GM12878 (cell line): ENCODE results near the gene RASSF6. TPM values are rescaled to one million over a fixed set of nuclear protein-coding genes. Genes with fewer than 3 reads are reported as not detected.

ENCODE experiments used
- DPF2 ChIP-seq: fragments of 450-650 bp; IDR thresholded peaks from 2 replicates; pipeline ENCODE4 v1.6.1; 2017; ENCODE audit warnings: mild to moderate bottlenecking
- HDGF ChIP-seq: fragments of 450-650 bp; IDR thresholded peaks from 2 replicates; pipeline ENCODE4 v1.6.1; 2016; ENCODE audit warnings: antibody characterized with exemption
- IKZF1 ChIP-seq: fragments of 450-650 bp; conservative IDR thresholded peaks from 2 replicates; pipeline ENCODE4 v1.6.1; 2017; ENCODE audit warnings: antibody characterized with exemption, mild to moderate bottlenecking
- IKZF2 ChIP-seq, 2 experiments: fragments of 450-650 bp; IDR thresholded peaks; 2 replicates each; pipeline ENCODE4 v1.6.1; 2017; ENCODE audit warnings: mild to moderate bottlenecking in 2 of 2, moderate library complexity in 2 of 2
- MEF2A ChIP-seq: IDR thresholded peaks from 2 replicates; pipeline ENCODE4 v1.6.1; 2011; ENCODE audit warnings: low read depth, mild to moderate bottlenecking, low read length, moderate library complexity; ENCODE audit not compliant: insufficient read depth
- NFIC ChIP-seq: IDR thresholded peaks from 2 replicates; pipeline ENCODE4 v1.6.1; 2012; ENCODE audit warnings: low read depth, mild to moderate bottlenecking, inconsistent platforms, low read length, moderate library complexity
- RAD21 ChIP-seq: IDR thresholded peaks from 2 replicates; pipeline ENCODE4 v1.6.1; 2011; ENCODE audit warnings: mild to moderate bottlenecking, low read depth, low read length, moderate library complexity; ENCODE audit not compliant: insufficient read depth
- RFX5 ChIP-seq: IDR thresholded peaks from 2 replicates; pipeline ENCODE4 v1.6.1; 2011; ENCODE audit warnings: low read depth, low read length, improper control_type of control experiment
- SMARCA5 ChIP-seq: fragments of 450-650 bp; IDR thresholded peaks from 2 replicates; pipeline ENCODE4 v1.6.1; 2017; ENCODE audit warnings: mild to moderate bottlenecking
- SP1 ChIP-seq: IDR thresholded peaks from one replicate; pipeline ENCODE4 v1.6.1; 2011; ENCODE audit warnings: low read depth, low read length
- ZNF274 ChIP-seq: IDR thresholded peaks from one replicate; pipeline ENCODE4 v1.8.0; 2011; ENCODE audit not compliant: insufficient read length, insufficient read depth
- ZNF384 ChIP-seq: IDR thresholded peaks from 2 replicates; pipeline ENCODE4 v1.6.1; 2012; ENCODE audit warnings: low read depth, mild to moderate bottlenecking, low read length, improper control_type of control experiment, borderline replicate concordance
- polyA plus RNA-seq, 11 experiments: library from polyadenylated mRNA; depleted of rRNA in 4 of 11; unstranded in 6 of 11; stranded (reverse) in 5 of 11; fragments of >200 nt; fragmentation: Nextera tagmentation in 4 of 11; fragmentation: Illumina TruSeq in 1 of 11; extraction: Ambion mirVana in 4 of 11; extraction: Trizol in 1 of 11; gene quantifications; 1 replicate in 1 of 11; 2 replicates in 10 of 11; pipeline versions ENCODE4 v1.2.1 to v1.2.3, GENCODE V29; 2011 to 2016; ENCODE audit warnings: inconsistent platforms in 2 of 11, missing spikeins in 2 of 11, low read depth in 1 of 11
- total RNA-seq, 4 experiments: library from RNA; depleted of rRNA in 3 of 4; stranded (reverse); fragments of >200 nt in 3 of 4; fragmentation: Illumina TruSeq in 1 of 4; extraction: Trizol in 1 of 4; gene quantifications; 2 replicates each; pipeline versions ENCODE4 v1.2.1 to v1.2.3, GENCODE V29; 2013 to 2021
- TF ChIP-seq, protein P1 (sequence below): IDR thresholded peaks from 2 replicates; pipeline ENCODE4 v1.6.1; 2012; ENCODE audit warnings: improper control_type of control experiment, low read depth, low read length; ENCODE audit not compliant: insufficient replicate concordance
- TF ChIP-seq, protein P2 (sequence below): fragments of 150-350 bp; IDR thresholded peaks from 2 replicates; pipeline ENCODE4 v1.6.1; 2014; ENCODE audit warnings: mild to moderate bottlenecking, low read depth, low read length
- TF ChIP-seq, protein P3 (sequence below): fragments of 450-650 bp; formaldehyde crosslinking; IDR thresholded peaks from 2 replicates; pipeline ENCODE4 v1.4.0; 2020; ENCODE audit warnings: mild to moderate bottlenecking, moderate library complexity
- TF ChIP-seq, protein P4 (sequence below): fragments of 450-650 bp; IDR thresholded peaks from 2 replicates; pipeline ENCODE4 v1.6.1; 2017; ENCODE audit warnings: mild to moderate bottlenecking, moderate library complexity

RASSF6 gene
- total and polyA plus RNA-seq, 10 of the 15 experiments (the other 5 are each of a cell fraction or from before 2014, with no cell fraction given), result 0.28 to 2.9 (median 0.54) TPM

DNA sequence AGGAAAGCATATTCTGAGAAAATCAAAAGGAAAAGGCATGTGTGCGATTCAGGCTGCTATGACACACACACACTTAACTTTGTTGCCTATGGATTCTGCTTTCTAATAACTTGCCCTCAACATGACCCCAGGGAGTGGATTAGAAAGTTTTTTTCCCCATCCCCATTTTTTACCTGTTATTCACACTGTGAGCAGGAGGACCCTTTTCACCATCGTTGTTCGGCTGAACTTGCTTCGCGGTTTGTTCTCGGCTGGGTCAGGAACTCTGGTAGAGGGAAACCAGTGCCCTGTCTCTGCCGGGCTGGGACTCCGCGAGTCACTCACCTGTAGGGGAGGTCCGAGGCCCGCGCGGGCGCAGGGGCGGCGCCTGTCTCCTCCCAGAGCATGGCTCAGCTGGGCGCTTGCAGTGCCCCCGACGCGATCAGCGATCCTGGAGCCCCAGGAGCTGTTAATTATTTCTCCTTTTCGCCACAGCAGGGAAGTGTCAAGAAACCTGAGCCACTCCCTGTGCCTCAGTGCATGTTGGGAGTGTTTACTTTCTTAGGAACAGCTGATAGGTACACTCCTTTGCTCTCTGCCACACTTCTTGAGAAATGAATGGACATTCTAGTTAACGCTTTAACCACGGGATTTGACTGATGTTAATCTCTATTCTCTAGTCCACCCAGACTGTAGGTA, at the start of gene RASSF6 (continued):
- TF ChIP-seq, protein P1, sequence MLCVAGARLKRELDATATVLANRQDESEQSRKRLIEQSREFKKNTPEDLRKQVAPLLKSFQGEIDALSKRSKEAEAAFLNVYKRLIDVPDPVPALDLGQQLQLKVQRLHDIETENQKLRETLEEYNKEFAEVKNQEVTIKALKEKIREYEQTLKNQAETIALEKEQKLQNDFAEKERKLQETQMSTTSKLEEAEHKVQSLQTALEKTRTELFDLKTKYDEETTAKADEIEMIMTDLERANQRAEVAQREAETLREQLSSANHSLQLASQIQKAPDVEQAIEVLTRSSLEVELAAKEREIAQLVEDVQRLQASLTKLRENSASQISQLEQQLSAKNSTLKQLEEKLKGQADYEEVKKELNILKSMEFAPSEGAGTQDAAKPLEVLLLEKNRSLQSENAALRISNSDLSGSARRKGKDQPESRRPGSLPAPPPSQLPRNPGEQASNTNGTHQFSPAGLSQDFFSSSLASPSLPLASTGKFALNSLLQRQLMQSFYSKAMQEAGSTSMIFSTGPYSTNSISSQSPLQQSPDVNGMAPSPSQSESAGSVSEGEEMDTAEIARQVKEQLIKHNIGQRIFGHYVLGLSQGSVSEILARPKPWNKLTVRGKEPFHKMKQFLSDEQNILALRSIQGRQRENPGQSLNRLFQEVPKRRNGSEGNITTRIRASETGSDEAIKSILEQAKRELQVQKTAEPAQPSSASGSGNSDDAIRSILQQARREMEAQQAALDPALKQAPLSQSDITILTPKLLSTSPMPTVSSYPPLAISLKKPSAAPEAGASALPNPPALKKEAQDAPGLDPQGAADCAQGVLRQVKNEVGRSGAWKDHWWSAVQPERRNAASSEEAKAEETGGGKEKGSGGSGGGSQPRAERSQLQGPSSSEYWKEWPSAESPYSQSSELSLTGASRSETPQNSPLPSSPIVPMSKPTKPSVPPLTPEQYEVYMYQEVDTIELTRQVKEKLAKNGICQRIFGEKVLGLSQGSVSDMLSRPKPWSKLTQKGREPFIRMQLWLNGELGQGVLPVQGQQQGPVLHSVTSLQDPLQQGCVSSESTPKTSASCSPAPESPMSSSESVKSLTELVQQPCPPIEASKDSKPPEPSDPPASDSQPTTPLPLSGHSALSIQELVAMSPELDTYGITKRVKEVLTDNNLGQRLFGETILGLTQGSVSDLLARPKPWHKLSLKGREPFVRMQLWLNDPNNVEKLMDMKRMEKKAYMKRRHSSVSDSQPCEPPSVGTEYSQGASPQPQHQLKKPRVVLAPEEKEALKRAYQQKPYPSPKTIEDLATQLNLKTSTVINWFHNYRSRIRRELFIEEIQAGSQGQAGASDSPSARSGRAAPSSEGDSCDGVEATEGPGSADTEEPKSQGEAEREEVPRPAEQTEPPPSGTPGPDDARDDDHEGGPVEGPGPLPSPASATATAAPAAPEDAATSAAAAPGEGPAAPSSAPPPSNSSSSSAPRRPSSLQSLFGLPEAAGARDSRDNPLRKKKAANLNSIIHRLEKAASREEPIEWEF, result no peak
- no peak for TF ChIP-seq NFIC
- no peak for TF ChIP-seq ZNF384
- no peak for TF ChIP-seq RFX5
- no peak for TF ChIP-seq RAD21
- TF ChIP-seq, protein P2, sequence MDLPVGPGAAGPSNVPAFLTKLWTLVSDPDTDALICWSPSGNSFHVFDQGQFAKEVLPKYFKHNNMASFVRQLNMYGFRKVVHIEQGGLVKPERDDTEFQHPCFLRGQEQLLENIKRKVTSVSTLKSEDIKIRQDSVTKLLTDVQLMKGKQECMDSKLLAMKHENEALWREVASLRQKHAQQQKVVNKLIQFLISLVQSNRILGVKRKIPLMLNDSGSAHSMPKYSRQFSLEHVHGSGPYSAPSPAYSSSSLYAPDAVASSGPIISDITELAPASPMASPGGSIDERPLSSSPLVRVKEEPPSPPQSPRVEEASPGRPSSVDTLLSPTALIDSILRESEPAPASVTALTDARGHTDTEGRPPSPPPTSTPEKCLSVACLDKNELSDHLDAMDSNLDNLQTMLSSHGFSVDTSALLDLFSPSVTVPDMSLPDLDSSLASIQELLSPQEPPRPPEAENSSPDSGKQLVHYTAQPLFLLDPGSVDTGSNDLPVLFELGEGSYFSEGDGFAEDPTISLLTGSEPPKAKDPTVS, result no peak
- TF ChIP-seq, protein P3, sequence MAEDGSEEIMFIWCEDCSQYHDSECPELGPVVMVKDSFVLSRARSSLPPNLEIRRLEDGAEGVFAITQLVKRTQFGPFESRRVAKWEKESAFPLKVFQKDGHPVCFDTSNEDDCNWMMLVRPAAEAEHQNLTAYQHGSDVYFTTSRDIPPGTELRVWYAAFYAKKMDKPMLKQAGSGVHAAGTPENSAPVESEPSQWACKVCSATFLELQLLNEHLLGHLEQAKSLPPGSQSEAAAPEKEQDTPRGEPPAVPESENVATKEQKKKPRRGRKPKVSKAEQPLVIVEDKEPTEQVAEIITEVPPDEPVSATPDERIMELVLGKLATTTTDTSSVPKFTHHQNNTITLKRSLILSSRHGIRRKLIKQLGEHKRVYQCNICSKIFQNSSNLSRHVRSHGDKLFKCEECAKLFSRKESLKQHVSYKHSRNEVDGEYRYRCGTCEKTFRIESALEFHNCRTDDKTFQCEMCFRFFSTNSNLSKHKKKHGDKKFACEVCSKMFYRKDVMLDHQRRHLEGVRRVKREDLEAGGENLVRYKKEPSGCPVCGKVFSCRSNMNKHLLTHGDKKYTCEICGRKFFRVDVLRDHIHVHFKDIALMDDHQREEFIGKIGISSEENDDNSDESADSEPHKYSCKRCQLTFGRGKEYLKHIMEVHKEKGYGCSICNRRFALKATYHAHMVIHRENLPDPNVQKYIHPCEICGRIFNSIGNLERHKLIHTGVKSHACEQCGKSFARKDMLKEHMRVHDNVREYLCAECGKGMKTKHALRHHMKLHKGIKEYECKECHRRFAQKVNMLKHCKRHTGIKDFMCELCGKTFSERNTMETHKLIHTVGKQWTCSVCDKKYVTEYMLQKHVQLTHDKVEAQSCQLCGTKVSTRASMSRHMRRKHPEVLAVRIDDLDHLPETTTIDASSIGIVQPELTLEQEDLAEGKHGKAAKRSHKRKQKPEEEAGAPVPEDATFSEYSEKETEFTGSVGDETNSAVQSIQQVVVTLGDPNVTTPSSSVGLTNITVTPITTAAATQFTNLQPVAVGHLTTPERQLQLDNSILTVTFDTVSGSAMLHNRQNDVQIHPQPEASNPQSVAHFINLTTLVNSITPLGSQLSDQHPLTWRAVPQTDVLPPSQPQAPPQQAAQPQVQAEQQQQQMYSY, result no peak
- no peak for TF ChIP-seq HDGF
- TF ChIP-seq SP1, result no peak
- TF ChIP-seq SMARCA5, result peak; percentile 53; the same call in 1 of the 2 replicates
- TF ChIP-seq IKZF2 (IDR thresholded peaks at IDR 0.05), result peak; percentile 36 to 47; a peak in 2 of 4 replicates
- TF ChIP-seq ZNF274, result no peak
- TF ChIP-seq, protein P4, sequence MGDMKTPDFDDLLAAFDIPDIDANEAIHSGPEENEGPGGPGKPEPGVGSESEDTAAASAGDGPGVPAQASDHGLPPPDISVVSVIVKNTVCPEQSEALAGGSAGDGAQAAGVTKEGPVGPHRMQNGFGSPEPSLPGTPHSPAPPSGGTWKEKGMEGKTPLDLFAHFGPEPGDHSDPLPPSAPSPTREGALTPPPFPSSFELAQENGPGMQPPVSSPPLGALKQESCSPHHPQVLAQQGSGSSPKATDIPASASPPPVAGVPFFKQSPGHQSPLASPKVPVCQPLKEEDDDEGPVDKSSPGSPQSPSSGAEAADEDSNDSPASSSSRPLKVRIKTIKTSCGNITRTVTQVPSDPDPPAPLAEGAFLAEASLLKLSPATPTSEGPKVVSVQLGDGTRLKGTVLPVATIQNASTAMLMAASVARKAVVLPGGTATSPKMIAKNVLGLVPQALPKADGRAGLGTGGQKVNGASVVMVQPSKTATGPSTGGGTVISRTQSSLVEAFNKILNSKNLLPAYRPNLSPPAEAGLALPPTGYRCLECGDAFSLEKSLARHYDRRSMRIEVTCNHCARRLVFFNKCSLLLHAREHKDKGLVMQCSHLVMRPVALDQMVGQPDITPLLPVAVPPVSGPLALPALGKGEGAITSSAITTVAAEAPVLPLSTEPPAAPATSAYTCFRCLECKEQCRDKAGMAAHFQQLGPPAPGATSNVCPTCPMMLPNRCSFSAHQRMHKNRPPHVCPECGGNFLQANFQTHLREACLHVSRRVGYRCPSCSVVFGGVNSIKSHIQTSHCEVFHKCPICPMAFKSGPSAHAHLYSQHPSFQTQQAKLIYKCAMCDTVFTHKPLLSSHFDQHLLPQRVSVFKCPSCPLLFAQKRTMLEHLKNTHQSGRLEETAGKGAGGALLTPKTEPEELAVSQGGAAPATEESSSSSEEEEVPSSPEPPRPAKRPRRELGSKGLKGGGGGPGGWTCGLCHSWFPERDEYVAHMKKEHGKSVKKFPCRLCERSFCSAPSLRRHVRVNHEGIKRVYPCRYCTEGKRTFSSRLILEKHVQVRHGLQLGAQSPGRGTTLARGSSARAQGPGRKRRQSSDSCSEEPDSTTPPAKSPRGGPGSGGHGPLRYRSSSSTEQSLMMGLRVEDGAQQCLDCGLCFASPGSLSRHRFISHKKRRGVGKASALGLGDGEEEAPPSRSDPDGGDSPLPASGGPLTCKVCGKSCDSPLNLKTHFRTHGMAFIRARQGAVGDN, result peak; percentile 81
- 0 out of 2 replicates have a peak, but pooled peaks have one; percentile 23 for TF ChIP-seq DPF2
- no peak for TF ChIP-seq MEF2A
- peak; percentile 68 for TF ChIP-seq IKZF1
